ENCODE results near the gene EMP2.
A peak's percentile ranks its signal among the peaks of the same experiment; 100 is the strongest.
"Not testable (repeated sequence)": the region's sequence is repeated elsewhere in the genome, so short reads cannot be mapped to it uniquely, and the experiment has no call there.

The EMP2 gene, protein sequence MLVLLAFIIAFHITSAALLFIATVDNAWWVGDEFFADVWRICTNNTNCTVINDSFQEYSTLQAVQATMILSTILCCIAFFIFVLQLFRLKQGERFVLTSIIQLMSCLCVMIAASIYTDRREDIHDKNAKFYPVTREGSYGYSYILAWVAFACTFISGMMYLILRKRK

GRCh38 chr16:10579965-10580882 is at the start of gene EMP2:
Gene EMP2, minus strand, starts transcription at chr16:10580598. Its CDS starts 32,981 bp downstream, at chr16:10547617.
- DNase-seq (ENCODE audit: low read depth): peak; percentile 71

GRCh38 chr16:10629592-10629963 is 49.2 kb upstream of the EMP2 start:
- DNase-seq (ENCODE audit: low read depth): no peak

GRCh38 chr16:10625595-10626357 is 45.4 kb upstream of the EMP2 start:
- peak; percentile 42 for DNase-seq (ENCODE audit: low read depth)

GRCh38 chr16:10624527-10624926 is 44.1 kb upstream of the EMP2 start:
- no peak for DNase-seq (ENCODE audit: low read depth)

- DNase-seq (ENCODE audit: low read depth): no peak
Observed at GRCh38 chr16:10623059-10623458, 42.7 kb upstream of the EMP2 start.

DNA sequence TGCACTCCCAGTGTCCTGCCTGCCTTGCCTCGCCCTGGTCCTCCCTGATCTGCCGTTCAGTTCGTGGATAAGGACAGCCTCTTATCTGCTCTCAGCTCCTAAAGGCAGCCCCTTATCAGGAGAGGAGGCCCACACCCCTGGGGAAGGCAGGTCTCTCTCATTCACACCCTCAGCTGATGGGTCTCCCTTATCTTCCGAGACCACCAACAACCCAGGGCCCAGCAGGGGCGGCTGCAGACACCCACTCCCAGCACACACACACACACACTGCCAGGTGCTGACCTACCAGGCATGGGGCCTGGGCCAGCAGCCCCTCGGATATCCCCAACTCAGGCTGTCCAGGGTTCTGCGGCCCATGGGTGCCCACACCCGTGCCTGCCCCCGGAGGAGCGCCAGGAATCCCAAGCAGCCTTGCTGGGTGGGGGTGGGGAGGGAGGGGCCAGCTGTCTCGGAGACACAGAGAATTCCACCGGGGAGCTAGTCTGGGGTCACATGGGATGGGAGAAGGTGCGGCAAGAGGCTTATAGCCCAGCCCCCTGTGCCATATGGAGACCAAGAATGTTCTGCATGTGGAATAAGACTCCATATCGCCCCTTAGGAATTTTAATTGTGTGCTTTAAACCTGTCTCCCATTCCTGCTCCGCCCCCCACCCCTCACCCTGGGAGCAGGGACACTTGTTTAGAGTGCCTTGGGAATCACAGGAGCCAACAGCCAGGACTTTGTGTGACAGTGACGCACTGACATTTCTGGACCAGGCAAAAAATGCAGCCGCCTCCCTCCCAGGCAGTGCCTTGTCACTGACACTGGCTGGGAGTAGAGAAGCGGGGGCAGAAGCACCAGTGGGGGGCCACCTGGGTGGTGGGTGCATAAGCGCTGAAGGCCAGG is 41.9 kb upstream of the EMP2 start:
- no peak for DNase-seq (ENCODE audit: low read depth)

- not testable (repeated sequence) for DNase-seq (ENCODE audit: low read depth)
Observed at GRCh38 chr16:10621216-10621949, 41.0 kb upstream of the EMP2 start.

DNA sequence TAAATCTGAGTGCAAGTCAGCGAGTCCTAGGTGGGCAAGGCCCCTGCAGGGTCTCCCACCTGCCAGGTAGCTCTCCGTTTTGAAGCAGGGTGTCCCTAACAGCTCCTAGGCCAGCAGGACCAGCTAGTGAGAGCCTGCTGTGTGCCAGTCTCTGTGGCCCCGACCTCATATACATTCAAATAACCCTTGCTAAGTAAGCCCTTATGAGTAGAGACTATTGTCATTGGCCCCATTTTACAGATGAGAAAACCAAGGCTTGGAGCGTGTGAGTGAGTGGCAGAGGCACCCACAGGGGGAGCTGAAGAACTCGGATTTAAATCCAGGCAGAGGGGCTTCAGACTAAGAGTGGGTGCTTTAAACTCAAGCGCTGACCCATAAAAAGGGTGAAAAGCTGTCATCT is 39.7 kb upstream of the EMP2 start:
- no peak for DNase-seq (ENCODE audit: low read depth)

GRCh38 chr16:10619271-10619849 is 39.0 kb upstream of the EMP2 start:
- DNase-seq (ENCODE audit: low read depth): no peak

DNA sequence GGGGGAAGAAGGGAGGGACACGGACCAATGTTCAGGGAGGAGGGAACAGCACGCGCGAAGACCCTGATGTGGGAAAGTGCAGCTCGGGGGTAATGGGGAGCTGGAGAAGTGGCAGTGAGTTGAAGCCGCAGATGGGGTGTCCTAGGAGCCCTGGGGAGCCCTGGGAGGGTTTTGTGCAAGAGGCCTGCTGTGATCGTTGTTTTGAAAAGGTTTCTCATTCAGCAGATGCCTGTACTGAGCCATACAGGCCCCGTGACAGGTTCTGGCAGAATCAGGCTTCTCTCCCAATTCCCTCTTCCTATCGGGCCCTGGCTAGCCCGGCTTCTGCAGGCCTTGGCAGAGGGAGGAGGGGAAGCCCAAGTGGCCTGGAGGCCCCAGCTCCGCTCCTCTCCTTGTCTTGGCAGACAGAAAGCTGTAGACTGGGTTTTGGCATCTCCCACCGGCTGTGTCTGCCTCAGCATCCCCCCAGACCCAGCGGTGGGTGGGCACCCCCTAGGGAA is 38.4 kb upstream of the EMP2 start:
- DNase-seq (ENCODE audit: low read depth): no peak

- no peak for DNase-seq (ENCODE audit: low read depth)
Observed at GRCh38 chr16:10617662-10618420, 37.4 kb upstream of the EMP2 start.

GRCh38 chr16:10616756-10617640 is 36.6 kb upstream of the EMP2 start:
- peak; percentile 68 for DNase-seq (ENCODE audit: low read depth)

- DNase-seq (ENCODE audit: low read depth): no peak
Observed at GRCh38 chr16:10616419-10616755, 36.0 kb upstream of the EMP2 start.

DNA sequence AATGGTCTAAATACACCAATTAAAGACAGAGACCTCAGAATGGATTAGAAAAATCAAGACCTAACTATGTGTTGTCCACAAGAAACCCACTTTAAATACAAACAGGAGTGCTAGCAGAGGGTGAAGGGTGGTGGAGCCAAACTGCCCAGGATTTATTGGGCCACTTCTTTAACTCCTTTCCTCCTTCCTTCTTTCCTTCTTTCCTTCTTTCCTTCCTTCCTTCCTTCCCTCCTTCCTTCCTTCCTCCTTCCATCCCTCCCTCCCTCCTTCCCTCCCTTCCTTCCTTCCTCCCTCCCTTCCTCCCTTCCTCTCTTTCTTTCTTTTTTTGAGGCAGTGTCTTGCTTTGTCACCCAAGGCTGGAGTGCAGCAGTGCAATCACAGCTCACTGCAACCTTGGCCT is 34.3 kb upstream of the EMP2 start:
- DNase-seq (ENCODE audit: low read depth): no peak

GRCh38 chr16:10613785-10614485 is 33.5 kb upstream of the EMP2 start:
- no peak for DNase-seq (ENCODE audit: low read depth)

GRCh38 chr16:10612649-10613179 is 32.3 kb upstream of the EMP2 start:
- DNase-seq (ENCODE audit: low read depth): no peak

DNA sequence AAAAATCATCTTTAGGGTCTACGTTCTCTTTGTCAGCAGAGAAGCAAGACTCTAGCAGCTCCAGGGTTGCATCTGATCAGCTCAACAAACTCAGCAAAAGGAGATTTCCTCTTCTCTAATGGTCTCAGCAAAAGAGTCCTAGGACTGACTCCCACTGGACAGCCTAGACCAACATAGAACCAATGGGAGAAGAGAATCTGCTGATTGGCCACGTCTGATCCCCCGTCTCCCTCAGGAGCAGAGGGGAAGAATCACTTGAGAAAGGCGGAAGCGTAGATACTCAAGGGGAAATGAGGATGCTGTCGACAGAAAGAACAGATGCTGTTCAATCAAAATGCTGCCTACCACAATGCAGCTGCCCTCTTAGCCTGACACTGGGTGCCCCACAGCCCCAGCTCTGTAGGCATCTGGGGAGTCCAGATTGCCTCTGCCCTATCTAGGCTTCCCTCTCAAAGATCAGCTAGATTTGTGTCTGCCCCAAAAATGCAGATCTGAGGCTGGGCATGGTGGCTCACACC is 31.5 kb upstream of the EMP2 start:
- no peak for DNase-seq (ENCODE audit: low read depth)
